K562 (cell line): Measurements from ENCODE around the gene KNDC1. TPM values are rescaled to one million over a fixed set of nuclear protein-coding genes. Genes with fewer than 3 reads are reported as not detected.

Experiments
- ATAC-seq: fragments of 200-7000 bp; cut with Tn5 transposase; 3 replicates; pipeline ENCODE4 v1.9.1; 2020; ENCODE audit warnings: moderate library complexity
- BruUV-seq: library from RNA; stranded (reverse); fragments of 400-500 nt; replicated peaks from 2 replicates; lab custom pipeline; 2021; lab: Mats Ljungman, UMichigan
- CTCF ChIA-PET: fragments of 300-600 bp; formaldehyde crosslinking; extraction: SDS; loops from one replicate; lab custom pipeline; 2021; ENCODE audit warnings: low intra/inter-chr PET ratio; lab: Yijun Ruan, JAX
- POLR2A ChIA-PET: fragments of 300-600, 350-650 bp; sonication (Branson Sonifier 250); formaldehyde crosslinking; extraction: SDS; loops from one replicate; lab custom pipeline; 2021; ENCODE audit warnings: antibody characterized with exemption, inconsistent platforms; lab: Yijun Ruan, JAX
- DNase-seq, 4 experiments: peaks; one replicate each; pipeline versions ENCODE4 v3.0.0 to v3.0.0-alpha.2; 2011 to 2018; ENCODE audit warnings: low spot score in 3 of 4, mixed read lengths in 3 of 4; ENCODE audit errors: extremely low read depth in 1 of 4
- FAIRE-seq: peaks from 2 replicates; lab custom pipeline; 2011; peaks lifted over from hg19 to GRCh38; lab: Jason Lieb, UNC
- H2AFZ ChIP-seq: 2 replicates; pipeline ENCODE4 v1.6.0; 2011; ENCODE audit warnings: low read depth, low read length, control low read depth, inconsistent platforms
- H3K27ac ChIP-seq: fragments of 200-600 bp; 3 replicates; pipeline ENCODE4 v1.8.0; 2011; ENCODE audit warnings: low read depth, mild to moderate bottlenecking, control low read depth, inconsistent platforms, low read length, moderate library complexity, mixed read lengths; ENCODE audit errors: extremely low read depth
- H3K27me3 ChIP-seq, 2 experiments: fragments of 300-600 bp in 1 of 2; 2 replicates in 1 of 2; 3 replicates in 1 of 2; pipeline versions ENCODE4 v1.6.0 to v1.8.0; 2011; ENCODE audit warnings: inconsistent platforms in 2 of 2, low read length in 2 of 2, mild to moderate bottlenecking in 1 of 2, mixed read lengths in 1 of 2, moderate library complexity in 1 of 2; ENCODE audit not compliant: control insufficient read depth in 2 of 2, insufficient read depth in 2 of 2
- H3K36me3 ChIP-seq: fragments of 300-600 bp; 3 replicates; pipeline ENCODE4 v1.8.0; 2011; ENCODE audit warnings: mild to moderate bottlenecking, low read length, inconsistent platforms; ENCODE audit not compliant: control insufficient read depth, insufficient read depth
- H3K4me1 ChIP-seq, 2 experiments: fragments of 200-600 bp in 1 of 2; replicated peaks in 1 of 2; 2 replicates in 1 of 2; 3 replicates in 1 of 2; pipeline versions ENCODE4 v1.5.1 to v1.8.0; 2011; ENCODE audit warnings: inconsistent platforms in 2 of 2, low read length in 2 of 2, mild to moderate bottlenecking in 1 of 2, mixed read lengths in 1 of 2, moderate library complexity in 1 of 2; ENCODE audit not compliant: control insufficient read depth in 2 of 2, insufficient read depth in 2 of 2
- H3K4me2 ChIP-seq: 2 replicates; pipeline ENCODE4 v1.6.1; 2011; ENCODE audit warnings: low read length, control low read depth, inconsistent platforms, mixed read lengths; ENCODE audit not compliant: insufficient read depth
- H3K4me3 ChIP-seq: fragments of 200-600 bp; sonication (generic), shearing (Covaris generic); 2 replicates; pipeline ENCODE4 v1.5.1; 2016; ENCODE audit warnings: control low read depth, inconsistent platforms
- H3K79me2 ChIP-seq: fragments of 200-600 bp; 3 replicates; pipeline ENCODE4 v1.8.0; 2011; ENCODE audit warnings: low read length, inconsistent platforms; ENCODE audit not compliant: control insufficient read depth, insufficient read depth
- H3K9ac ChIP-seq, 2 experiments: 2 replicates each; pipeline versions ENCODE4 v1.6.0 to v1.6.1; 2011; ENCODE audit warnings: low read depth in 2 of 2, low read length in 2 of 2, control low read depth in 1 of 2, inconsistent platforms in 1 of 2, mild to moderate bottlenecking in 1 of 2, mixed read lengths in 1 of 2; ENCODE audit not compliant: insufficient read depth in 1 of 2
- H3K9me1 ChIP-seq: one replicate; pipeline ENCODE4 v1.6.0; 2011; ENCODE audit warnings: inconsistent platforms, mild to moderate bottlenecking, low read length, moderate library complexity; ENCODE audit not compliant: control insufficient read depth, insufficient read depth
- H3K9me3 ChIP-seq: replicated peaks from 2 replicates; pipeline ENCODE4 v1.5.1; 2011; ENCODE audit warnings: low read depth, low read length, inconsistent platforms; ENCODE audit not compliant: control insufficient read depth, insufficient read depth
- H4K20me1 ChIP-seq: replicated peaks from 2 replicates; pipeline ENCODE4 v1.6.1; 2011; ENCODE audit warnings: low read length, inconsistent platforms, mixed read lengths; ENCODE audit not compliant: control insufficient read depth, insufficient read depth
- HMG20B ChIP-seq: fragments of 250-450 bp; sonication (Bioruptor Pico); IDR thresholded peaks from 2 replicates; pipeline ENCODE4 v1.5.0; 2021; ENCODE audit warnings: mild to moderate bottlenecking
- KLF16 ChIP-seq: IDR thresholded peaks from 2 replicates; pipeline ENCODE4 v1.6.1; 2016; ENCODE audit warnings: antibody characterized with exemption
- RAD51 ChIP-seq: fragments of 450-650 bp; IDR thresholded peaks from 2 replicates; pipeline ENCODE4 v1.7.1; 2016; ENCODE audit warnings: low read depth, mild to moderate bottlenecking, borderline replicate concordance
- STAT5B ChIP-seq: fragments of 250-450 bp; sonication (Bioruptor Pico); IDR thresholded peaks from 2 replicates; pipeline ENCODE4 v1.8.0; 2021; ENCODE audit warnings: mild to moderate bottlenecking, inconsistent platforms
- WGBS: fragments of 100-300 bp; shearing (Covaris generic); methylation state at CpG from one replicate; pipeline ENCODE4 v1.1.6; 2016; ENCODE audit warnings: low coverage, mixed read lengths; ENCODE audit not compliant: insufficient coverage; ENCODE audit errors: missing lambda C conversion rate; 5-methylcytosine and 5-hydroxymethylcytosine counted together
- in situ Hi-C: fragments of 300-500 bp; cut with MboI; formaldehyde crosslinking; loops from 4 replicates; pipeline ENCODE4 v1.15.0; 2018; ENCODE audit warnings: inconsistent platforms, mixed read lengths
- intact Hi-C: fragments of 100-400 bp; cut with micrococcal nuclease; formaldehyde crosslinking; loops from 2 replicates; pipeline ENCODE4 v1.14.2; 2022
- polyA plus RNA-seq, 8 experiments: library from polyadenylated mRNA; depleted of rRNA in 4 of 8; stranded (reverse) in 5 of 8; unstranded in 3 of 8; fragments of >200 nt; fragmentation: Nextera tagmentation in 2 of 8; fragmentation: Illumina TruSeq in 1 of 8; extraction: Ambion mirVana in 2 of 8; extraction: Trizol in 1 of 8; gene quantifications; 2 replicates each; pipeline versions ENCODE4 v1.2.1 to v1.2.3, GENCODE V29; 2011 to 2014; ENCODE audit warnings: inconsistent platforms in 1 of 8, missing spikeins in 1 of 8
- total RNA-seq, 7 experiments: library from RNA; depleted of rRNA in 6 of 7; stranded (reverse); fragments of >200 nt in 6 of 7; fragmentation: Illumina TruSeq in 2 of 7; extraction: Trizol in 2 of 7; gene quantifications; 2 replicates each; pipeline versions ENCODE4 v1.2.1 to v1.2.3, GENCODE V29; 2011 to 2021; ENCODE audit warnings: low replicate concordance in 1 of 7
- TF ChIP-seq, protein P1 (sequence below): sonication (generic); formaldehyde crosslinking; IDR thresholded peaks from 2 replicates; pipeline ENCODE4 v1.5.0; 2020; ENCODE audit warnings: missing genetic modification reagents
- TF ChIP-seq, protein P2 (sequence below): sonication (generic); formaldehyde crosslinking; IDR thresholded peaks from 2 replicates; pipeline ENCODE4 v1.9.0; 2022; ENCODE audit warnings: mild to moderate bottlenecking, missing genetic modification reagents

KNDC1 gene
- total and polyA plus RNA-seq, 9 of the 15 experiments (the other 6 are each of a cell fraction or from before 2014, with no cell fraction given), result 0.07 to 0.26 (median 0.11) TPM; not detected in 6

DNA sequence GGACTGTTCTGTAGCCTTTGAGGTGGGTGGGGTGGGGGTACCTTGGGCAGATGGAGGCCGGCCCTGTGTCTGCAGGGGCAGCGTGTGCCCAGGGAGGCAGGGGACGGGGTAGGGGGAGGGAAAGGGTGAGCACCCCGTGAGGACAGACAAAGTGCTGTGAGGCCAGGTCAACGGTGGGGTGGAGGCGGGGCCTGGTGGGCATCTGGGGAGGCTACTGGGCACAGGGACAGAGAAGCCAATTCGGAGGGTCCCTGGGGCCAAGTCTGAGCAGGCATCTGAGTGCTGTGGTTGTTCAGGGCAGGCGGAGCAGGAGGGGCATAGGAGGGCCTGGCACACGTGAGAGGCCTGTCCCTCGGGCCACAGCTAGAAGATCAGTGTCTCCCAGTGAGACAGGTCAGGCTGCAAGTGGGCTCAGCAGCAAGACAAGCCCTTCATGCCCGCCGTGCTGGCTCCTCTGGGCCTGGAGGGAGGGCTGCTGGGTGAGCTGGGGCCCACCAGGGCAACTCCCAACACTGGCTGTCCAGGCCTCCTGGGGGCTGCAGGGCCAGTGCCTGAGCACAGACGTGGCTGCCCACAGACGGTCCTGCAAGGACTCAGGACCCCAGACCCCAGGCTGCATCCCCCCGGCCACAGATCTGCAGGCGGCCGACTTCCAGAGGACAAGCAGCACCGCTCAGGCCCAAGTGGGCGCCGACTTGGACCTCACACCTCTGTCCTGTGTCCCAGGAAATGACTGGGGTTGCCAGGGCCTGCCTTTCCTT, 26.4 kb upstream of the KNDC1 start:
- FAIRE-seq (no peak), ATAC-seq (no peak), DNase-seq (no peak)
- no peak overlapping the region for H3K4me2 ChIP-seq
- no peaks in the 10 kb centered on the region for H3K36me3 ChIP-seq
- in situ Hi-C loops, result no loop called here
- peaks cover 0 to 14% of the 10 kb centered on the region in 2 experiments; a peak in 2 of 5 replicates for H3K4me1 ChIP-seq
- H4K20me1 ChIP-seq, result no peaks in the 10 kb centered on the region
- intact Hi-C loops, result no loop called here
- no peak overlapping the region for H3K4me3 ChIP-seq
- ChIA-PET POLR2A (interaction anchor here (1.6 kb wide), 1 partner anchor 13 kb away, joined by 4 read pairs; no protein-coding TSS in a partner anchor), CTCF (no interaction called here)
- no peak overlapping the region for H3K9ac ChIP-seq
- TF ChIP-seq KLF16, result no peak
- TF ChIP-seq STAT5B (CRISPR knock-in tag), result no peak
- H3K79me2 ChIP-seq, result no peaks in the 10 kb centered on the region
- no peak overlapping the region for H3K27ac ChIP-seq
- peaks cover 0 to 26% of the 10 kb centered on the region in 2 experiments; a peak in 3 of 5 replicates for H3K27me3 ChIP-seq
- no peaks in the 10 kb centered on the region for H3K9me1 ChIP-seq
- BruUV-seq, result no TSS peak
- no peaks in the 10 kb centered on the region for H3K9me3 ChIP-seq
- WGBS, result 8% methylated on average over 7 of the region's 20 CpGs
- no peak overlapping the region for H2AFZ ChIP-seq

DNA sequence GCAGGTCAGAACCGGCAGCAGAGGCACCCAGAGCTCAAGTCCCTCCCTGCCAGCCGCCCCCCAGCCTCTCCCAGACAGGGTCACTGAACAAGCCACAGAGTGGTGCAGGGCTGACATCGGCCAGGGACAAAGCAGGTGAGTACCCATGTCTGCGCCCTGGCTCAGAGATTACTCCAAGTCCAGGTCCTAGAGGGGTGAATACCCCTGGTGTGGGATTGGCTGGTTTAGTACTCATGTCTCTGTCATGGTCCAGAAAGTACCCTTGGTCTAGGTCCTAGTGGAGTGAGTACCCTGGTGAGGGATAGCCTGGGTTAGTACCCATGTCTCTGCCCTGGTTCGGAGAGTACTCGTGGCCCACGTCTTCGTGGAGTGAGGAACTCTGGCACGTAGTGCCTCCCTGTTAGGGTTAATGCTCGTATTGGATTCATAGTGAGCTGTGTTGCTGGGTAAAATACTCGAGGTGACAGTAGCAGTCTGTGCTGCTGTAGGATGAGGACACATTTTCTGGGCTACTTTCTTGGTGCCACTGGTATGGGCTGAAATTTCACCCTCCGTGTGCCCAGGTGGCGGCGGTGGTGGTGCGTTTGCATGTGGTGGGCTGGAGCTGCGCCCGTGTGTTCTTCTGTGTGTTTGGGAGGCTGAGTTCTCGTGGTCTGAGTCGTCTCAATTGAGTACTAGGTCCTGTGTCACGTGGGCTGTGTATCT, 25.5 kb upstream of the KNDC1 start:
- POLR2A ChIA-PET, result interaction anchor here (0.9 to 1.6 kb wide), 2 partner anchors 9 to 12 kb away, joined by 3 to 4 read pairs; no protein-coding TSS in a partner anchor
- H3K27me3 ChIP-seq, result peaks cover 0 to 26% of the 10 kb centered on the region in 2 experiments; a peak in 3 of 5 replicates
- H3K4me2 ChIP-seq, result no peak overlapping the region
- peaks cover 0 to 8% of the 10 kb centered on the region in 2 experiments; a peak in 2 of 5 replicates for H3K4me1 ChIP-seq
- H3K9ac ChIP-seq, result no peak overlapping the region
- no peak overlapping the region for H2AFZ ChIP-seq
- H3K27ac ChIP-seq, result no peak overlapping the region
- in situ Hi-C loops, result no loop called here
- BruUV-seq, result no TSS peak
- TF ChIP-seq, protein P1, sequence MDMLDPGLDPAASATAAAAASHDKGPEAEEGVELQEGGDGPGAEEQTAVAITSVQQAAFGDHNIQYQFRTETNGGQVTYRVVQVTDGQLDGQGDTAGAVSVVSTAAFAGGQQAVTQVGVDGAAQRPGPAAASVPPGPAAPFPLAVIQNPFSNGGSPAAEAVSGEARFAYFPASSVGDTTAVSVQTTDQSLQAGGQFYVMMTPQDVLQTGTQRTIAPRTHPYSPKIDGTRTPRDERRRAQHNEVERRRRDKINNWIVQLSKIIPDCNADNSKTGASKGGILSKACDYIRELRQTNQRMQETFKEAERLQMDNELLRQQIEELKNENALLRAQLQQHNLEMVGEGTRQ, result peak; percentile 63
- TF ChIP-seq HMG20B (CRISPR knock-in tag) (no peak), RAD51 (peak; percentile 68)
- TF ChIP-seq, protein P2, sequence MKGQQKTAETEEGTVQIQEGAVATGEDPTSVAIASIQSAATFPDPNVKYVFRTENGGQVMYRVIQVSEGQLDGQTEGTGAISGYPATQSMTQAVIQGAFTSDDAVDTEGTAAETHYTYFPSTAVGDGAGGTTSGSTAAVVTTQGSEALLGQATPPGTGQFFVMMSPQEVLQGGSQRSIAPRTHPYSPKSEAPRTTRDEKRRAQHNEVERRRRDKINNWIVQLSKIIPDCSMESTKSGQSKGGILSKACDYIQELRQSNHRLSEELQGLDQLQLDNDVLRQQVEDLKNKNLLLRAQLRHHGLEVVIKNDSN (CRISPR knock-in tag), result peak; percentile 71; the same call in 1 of the 2 replicates
- ATAC-seq (peak; percentile 59), FAIRE-seq (no peak), DNase-seq (no peak)
- intact Hi-C loops, result no loop called here
- no peak overlapping the region for H3K4me3 ChIP-seq
- no peaks in the 10 kb centered on the region for H3K9me1 ChIP-seq
- 14% methylated on average over 17 of the region's 20 CpGs for WGBS
- H4K20me1 ChIP-seq, result no peaks in the 10 kb centered on the region
- no peaks in the 10 kb centered on the region for H3K36me3 ChIP-seq
- no peaks in the 10 kb centered on the region for H3K79me2 ChIP-seq
- H3K9me3 ChIP-seq, result no peaks in the 10 kb centered on the region
- CTCF ChIA-PET, result no interaction called here
